Posterior cingulate gyrus (tissue), 11 donors: ENCODE results near the gene ANKIB1.
"Not testable (repeated sequence)": the region's sequence is repeated elsewhere in the genome, so short reads cannot be mapped to it uniquely, and the experiment has no call there.

Experiments used
- DNase-seq, 10 donors: peaks; one replicate each; pipeline versions ENCODE4 v3.0.0 to v3.0.0-alpha.2; 2020 to 2021; ENCODE audit warnings: mixed read lengths in 3 of 10
- intact Hi-C: fragments of 100-400 bp; cut with DNase I; formaldehyde crosslinking; loops from one replicate; pipeline ENCODE4 v1.15.1; 2023

ANKIB1 gene, protein sequence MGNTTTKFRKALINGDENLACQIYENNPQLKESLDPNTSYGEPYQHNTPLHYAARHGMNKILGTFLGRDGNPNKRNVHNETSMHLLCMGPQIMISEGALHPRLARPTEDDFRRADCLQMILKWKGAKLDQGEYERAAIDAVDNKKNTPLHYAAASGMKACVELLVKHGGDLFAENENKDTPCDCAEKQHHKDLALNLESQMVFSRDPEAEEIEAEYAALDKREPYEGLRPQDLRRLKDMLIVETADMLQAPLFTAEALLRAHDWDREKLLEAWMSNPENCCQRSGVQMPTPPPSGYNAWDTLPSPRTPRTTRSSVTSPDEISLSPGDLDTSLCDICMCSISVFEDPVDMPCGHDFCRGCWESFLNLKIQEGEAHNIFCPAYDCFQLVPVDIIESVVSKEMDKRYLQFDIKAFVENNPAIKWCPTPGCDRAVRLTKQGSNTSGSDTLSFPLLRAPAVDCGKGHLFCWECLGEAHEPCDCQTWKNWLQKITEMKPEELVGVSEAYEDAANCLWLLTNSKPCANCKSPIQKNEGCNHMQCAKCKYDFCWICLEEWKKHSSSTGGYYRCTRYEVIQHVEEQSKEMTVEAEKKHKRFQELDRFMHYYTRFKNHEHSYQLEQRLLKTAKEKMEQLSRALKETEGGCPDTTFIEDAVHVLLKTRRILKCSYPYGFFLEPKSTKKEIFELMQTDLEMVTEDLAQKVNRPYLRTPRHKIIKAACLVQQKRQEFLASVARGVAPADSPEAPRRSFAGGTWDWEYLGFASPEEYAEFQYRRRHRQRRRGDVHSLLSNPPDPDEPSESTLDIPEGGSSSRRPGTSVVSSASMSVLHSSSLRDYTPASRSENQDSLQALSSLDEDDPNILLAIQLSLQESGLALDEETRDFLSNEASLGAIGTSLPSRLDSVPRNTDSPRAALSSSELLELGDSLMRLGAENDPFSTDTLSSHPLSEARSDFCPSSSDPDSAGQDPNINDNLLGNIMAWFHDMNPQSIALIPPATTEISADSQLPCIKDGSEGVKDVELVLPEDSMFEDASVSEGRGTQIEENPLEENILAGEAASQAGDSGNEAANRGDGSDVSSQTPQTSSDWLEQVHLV

DNA sequence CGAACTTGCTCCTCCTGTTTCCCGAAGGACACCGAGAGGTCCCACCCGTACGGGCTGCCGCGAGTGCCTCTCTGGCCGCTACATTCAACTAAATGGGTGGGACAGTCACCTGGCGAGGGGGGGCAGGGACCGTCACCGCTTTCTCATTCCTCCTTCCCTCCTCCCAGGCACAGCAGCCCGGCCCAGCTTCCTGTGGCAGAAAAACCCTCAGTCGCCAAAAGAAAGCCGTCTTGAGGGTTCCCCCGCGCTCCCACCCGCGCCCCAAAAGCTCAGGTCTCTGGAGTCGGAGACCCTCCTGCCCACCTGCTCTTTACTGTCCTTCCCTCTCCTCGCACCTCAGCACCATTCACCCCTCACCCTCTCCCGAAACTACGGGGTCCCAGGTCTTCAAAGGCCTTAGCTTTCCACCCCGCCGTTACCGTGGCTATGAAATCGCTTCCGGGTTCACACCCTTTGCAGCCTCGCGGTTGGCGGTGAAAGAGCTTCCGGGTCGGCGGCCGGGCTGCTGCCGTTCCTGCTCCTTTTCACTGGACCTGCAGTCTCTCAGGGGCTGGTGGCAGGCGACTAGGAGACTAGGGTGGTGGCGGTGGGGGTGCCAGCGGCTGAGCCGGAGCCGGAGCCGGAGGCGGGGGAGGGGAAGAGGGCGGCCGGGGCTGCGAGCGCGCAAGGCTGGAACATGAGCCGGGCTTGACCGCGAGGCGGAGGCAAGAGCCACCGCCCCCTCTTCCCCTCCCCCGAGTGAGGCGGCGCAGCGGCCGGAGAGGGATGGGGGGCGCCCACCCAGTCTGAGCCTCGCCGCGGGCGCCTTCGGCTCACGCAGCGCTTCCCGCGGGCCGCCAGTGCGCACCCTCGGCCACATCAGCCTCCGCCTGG is at the start of gene ANKIB1, which contains the start of gene KRIT1:
Gene ANKIB1 (plus strand): TSS at position 488 of the 873 bp plus-strand sequence. CDS start 49,005 bp downstream, outside the sequence.
Gene KRIT1 (minus strand): TSS at position 428 of the 873 bp plus-strand sequence. CDS start 3,779 bp downstream, outside the sequence.
- intact Hi-C loops, result loop anchor here (5.0 to 10.0 kb wide), 4 partner anchors 113 to 202 kb away; partner anchors contain the start of genes CYP51A1 and GATAD1
- DNase-seq, result peak; percentile 87 to 99 (median 92)

- intact Hi-C loops, result no loop called here
- no peak for DNase-seq
Measured at GRCh38 chr7:92200791-92201190, 45.0 kb upstream of the ANKIB1 start.

- intact Hi-C loops, result no loop called here
Measured at GRCh38 chr7:92205987-92206386, 39.8 kb upstream of the ANKIB1 start.

DNA sequence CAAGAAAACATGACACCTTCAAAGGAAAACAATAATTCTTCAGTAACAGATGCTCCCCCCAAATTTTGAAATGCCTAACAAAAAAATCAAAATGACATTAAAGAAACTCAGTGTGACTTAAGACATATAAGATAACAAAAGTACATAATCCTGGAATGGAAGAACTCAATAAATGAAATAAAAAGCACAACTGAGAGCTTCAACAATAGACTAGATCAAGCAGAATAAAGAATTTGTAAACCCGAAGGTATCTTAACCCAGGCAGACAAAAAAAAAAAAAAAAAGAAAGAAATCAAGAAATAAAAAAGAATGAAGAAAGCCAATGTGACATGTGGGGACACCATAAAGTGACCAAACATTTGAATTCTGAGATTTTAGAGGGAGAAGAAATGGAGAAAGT is 39.1 kb upstream of the ANKIB1 start:
- intact Hi-C loops, result no loop called here
- DNase-seq, result no peak

More at GRCh38 chr7:92205987-92206386, 39.8 kb upstream of the ANKIB1 start:
- no peak for DNase-seq

DNA sequence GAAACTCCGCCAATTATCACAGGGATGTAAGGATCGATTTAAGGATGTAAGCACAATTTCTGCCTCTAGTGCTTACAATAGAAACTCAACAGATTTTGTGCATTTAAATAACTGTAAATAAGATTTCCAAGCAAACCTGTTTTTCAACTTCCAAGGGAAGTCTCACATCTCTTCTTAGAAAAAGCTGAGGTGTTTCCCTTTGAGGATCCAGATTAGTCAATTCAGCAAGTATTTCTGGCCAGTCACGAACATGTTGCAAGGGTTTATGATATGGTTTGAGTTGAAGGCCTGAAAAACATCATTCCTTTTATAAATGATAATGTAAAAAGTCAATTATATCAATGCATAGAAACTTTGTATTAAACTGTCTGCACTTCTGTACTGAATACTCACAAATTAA is 24.0 kb upstream of the ANKIB1 start:
- intact Hi-C loops, result no loop called here
- no peak for DNase-seq

GRCh38 chr7:92226981-92227380 is 18.8 kb upstream of the ANKIB1 start:
- intact Hi-C loops, result no loop called here

GRCh38 chr7:92228100-92228499 is 17.7 kb upstream of the ANKIB1 start:
- no peak for DNase-seq
- intact Hi-C loops, result no loop called here

More at GRCh38 chr7:92226981-92227380, 18.8 kb upstream of the ANKIB1 start:
- DNase-seq, result no peak

DNA sequence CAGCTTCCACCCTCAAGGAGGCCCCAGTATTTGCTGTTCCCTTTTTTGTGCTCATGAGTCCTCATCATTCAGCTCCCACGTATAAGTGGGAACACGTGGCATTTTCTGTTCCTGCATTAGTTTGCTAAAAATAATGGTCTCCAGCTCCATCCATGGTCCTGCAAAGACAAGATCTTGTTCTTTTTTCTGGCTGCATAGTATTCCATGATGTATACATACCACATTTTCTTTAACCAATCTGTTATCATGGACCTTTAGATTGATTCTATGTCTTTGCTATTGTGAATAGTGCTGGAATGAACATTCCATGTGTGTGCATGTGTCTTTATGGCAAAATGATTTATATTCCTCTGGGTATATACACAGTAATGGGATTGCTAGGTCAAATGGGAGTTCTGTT is 17.0 kb upstream of the ANKIB1 start:
- no peak for DNase-seq
- intact Hi-C loops, result no loop called here

DNA sequence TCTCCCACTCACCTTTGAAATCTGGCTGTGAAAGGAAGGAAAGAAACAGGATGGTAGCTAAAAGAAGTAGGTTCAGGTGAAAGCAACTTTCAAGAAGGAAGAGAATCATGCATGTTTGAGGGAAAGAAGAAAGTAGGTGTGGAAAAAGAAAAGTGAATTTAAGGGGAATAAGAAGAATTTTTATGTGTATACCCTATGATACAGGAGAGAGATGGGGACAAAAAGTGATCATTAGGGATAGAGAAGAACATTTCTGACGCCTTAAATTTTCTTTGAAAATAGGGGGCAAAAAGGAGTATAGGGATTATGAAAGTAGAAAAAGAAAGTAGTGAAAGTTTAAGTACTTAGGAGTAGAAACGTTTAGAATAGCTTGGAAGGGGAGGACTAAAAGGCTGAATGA is 15.2 kb upstream of the ANKIB1 start:
- intact Hi-C loops, result no loop called here

GRCh38 chr7:92242972-92243371 is 2.8 kb upstream of the ANKIB1 start:
- DNase-seq, result no peak
- intact Hi-C loops, result loop anchor here (10.0 kb wide), 2 partner anchors 122 to 182 kb away; no protein-coding TSS in a partner anchor

More for the DNA sequence above, 15.2 kb upstream of the ANKIB1 start:
- DNase-seq, result no peak

DNA sequence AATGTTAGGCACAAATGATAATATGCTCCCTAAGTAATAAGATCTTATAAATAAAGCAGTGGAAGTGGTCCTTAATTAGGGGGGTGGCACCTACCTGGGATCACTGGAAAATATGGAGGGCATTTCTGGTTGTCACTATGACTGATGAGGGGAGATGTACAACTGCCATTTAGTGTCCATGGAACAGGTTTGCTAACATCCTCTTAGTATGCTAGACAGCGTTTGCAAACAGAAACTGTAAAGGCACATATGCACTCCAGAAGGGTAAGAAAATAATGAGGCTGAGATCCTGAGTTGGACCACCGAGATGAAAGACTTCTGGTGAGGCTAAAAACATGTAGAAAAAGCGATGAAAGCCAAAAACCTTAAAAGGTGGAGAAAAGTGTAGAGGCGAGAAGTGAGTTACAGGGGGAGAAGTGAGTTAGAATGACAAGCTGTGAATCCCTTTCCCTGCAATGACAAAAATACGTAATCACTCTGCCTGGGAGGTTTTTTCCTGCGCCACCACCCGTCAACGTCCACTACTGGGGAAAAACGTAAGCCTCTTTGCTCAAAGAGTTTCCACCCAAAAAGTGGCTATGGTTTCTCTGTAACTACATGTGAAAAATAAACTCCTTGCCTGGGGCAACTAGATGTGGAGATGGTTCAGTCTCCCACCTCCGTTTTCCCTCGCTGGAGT is 827 bp upstream of the ANKIB1 start:
- intact Hi-C loops, result loop anchor here (5.0 to 10.0 kb wide), 4 partner anchors 113 to 202 kb away; partner anchors contain the start of genes CYP51A1 and GATAD1
- DNase-seq, result peak in 1 of 10 donors; percentile 8

- DNase-seq, result peak in 8 of 10 donors; percentile 15 to 83 (median 44)
- intact Hi-C loops, result loop anchor here (5.0 to 10.0 kb wide), 4 partner anchors 114 to 201 kb away; partner anchors contain the start of genes CYP51A1 and GATAD1
Measured at GRCh38 chr7:92246360-92247101, 757 bp downstream of the ANKIB1 start.

GRCh38 chr7:92250603-92251002 is 4.8 kb downstream of the ANKIB1 start:
- no peak for DNase-seq
- intact Hi-C loops, result loop anchor here (5.0 to 10.0 kb wide), 2 partner anchors 42 to 84 kb away; no protein-coding TSS in a partner anchor

DNA sequence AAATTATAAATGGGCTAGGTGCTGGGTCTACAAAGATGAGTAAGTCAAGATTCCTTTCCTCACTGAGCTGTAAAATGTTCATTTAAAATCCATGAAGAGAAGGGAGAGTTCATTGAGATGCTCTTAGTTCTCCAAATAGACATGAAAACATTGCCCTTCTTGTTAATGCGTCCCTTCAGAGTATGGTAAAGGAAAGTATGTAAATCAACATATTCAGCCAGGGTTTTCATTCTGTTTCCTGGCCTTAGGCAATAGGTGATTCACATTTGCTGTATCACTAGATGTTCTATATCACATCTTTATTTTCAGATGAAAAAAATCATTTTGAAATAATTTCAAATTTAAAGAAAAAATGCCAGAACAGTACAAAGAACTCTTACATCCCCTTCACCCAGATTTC is 5.4 kb downstream of the ANKIB1 start:
- intact Hi-C loops, result loop anchor here (5.0 to 10.0 kb wide), 2 partner anchors 41 to 84 kb away; no protein-coding TSS in a partner anchor
- no peak for DNase-seq

DNA sequence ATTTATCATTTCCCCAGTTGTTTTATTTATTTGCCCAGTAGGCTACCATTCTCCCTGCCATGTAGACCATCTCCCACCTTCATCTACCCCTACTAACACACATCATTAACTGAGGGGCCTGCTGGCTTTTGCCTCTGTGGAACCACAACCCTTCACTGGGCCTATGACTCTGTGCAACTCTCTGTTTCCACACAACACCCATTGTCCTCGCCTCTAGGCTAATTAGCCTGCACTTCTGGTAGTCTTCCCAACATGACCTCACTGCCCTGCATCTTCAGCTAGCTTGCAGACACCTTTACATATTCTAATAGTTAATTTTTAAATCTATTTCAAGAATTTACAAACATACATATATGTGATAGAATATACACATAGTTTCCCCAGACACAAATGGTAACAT is 7.5 kb downstream of the ANKIB1 start:
- intact Hi-C loops, result loop anchor here (5.0 to 10.0 kb wide), 2 partner anchors 39 to 82 kb away; no protein-coding TSS in a partner anchor
- peak in 6 of 10 donors; percentile 14 to 83 (median 54) for DNase-seq

- intact Hi-C loops, result loop anchor here (5.0 to 10.0 kb wide), 2 partner anchors 38 to 80 kb away; no protein-coding TSS in a partner anchor
- not testable (repeated sequence) for DNase-seq
Measured at GRCh38 chr7:92254800-92255199, 9.0 kb downstream of the ANKIB1 start.

DNA sequence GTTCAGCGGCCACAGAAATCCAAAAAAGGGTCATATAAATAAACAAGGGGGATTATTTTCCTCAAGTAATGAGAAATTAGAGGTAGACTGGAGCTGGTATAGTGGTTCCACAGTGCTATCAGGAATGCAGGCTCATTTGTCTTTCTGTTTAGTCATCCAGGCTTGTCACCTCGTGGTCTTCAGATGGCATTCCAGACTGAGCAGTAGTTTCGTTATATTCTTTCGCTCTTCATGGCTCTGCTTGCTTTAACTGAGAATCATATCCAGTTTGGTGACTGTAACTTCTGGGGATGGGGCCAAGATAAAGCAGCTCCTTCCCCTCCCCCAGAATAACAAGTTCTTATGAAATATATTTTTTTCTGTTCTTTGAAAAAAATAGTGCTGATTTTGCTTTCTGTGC is 9.5 kb downstream of the ANKIB1 start:
- no peak for DNase-seq
- intact Hi-C loops, result loop anchor here (10.0 kb wide), 1 partner anchor 79 kb away; no protein-coding TSS in a partner anchor
